ENCODE results near the gene TAF7. TPM values are rescaled to one million over a fixed set of nuclear protein-coding genes. Genes with fewer than 3 reads are reported as not detected.
A peak's percentile ranks its signal among the peaks of the same experiment; 100 is the strongest.
"Not testable (repeated sequence)": the region's sequence is repeated elsewhere in the genome, so short reads cannot be mapped to it uniquely, and the experiment has no call there.

TAF7 gene
- total RNA-seq, 1 experiment from 2014 or later = 78.7 TPM

DNA sequence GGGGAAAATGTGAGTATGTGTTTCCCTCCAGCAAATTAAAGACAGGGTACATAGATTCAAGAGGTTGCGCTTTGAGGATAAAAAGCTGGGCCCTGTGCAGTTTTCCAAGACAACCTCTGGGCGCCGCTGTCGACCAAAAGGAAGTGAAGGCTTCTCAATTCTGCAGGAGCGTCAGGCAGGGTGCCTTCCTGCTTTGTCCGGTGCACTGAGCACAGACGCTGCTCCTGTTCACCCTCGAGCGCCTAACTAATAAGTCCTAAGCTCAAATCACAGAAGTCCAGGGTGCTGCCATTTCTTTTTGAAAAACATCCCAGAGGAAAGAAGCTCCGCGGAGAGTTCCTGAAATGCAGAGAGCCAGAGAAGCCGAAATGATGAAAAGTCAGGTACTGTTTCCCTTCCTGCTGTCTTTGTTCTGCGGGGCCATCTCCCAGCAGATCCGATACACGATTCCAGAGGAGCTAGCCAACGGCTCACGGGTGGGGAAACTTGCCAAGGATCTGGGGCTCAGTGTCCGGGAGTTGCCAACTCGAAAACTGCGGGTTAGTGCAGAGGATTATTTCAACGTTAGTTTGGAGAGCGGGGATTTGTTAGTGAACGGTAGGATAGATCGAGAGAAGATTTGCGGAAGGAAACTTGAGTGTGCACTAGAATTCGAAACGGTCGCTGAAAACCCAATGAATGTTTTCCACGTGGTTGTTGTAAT, 29.5 kb upstream of the TAF7 start, which contains the start of gene PCDHGB1:
PCDHGB1 (plus strand) TSS at position 183 of the 703 bp plus-strand sequence; CDS start at position 345, 162 bp downstream.
- H3K27ac Mint-ChIP-seq (ENCODE audit: unreplicated experiment) = no peak within 1 kb of the TSS
- peaks cover 5% of the 10 kb centered on the region for H3K36me3 Mint-ChIP-seq (ENCODE audit: insufficient read depth, unreplicated experiment)
- Histone ChIP-seq H3K9me3 (no peaks in the 10 kb centered on the region; the same call in 1 of the 2 replicates), H3K27me3 (replicated peaks; ENCODE audit: control insufficient read depth, insufficient read depth, low read length) (no peaks in the 10 kb centered on the region), H3K4me3 (ENCODE audit: low read depth, low read length) (no peak within 1 kb of the TSS), H3K4me1 (no peaks in the 10 kb centered on the region), H3K36me3 (ENCODE audit: control insufficient read depth, insufficient read depth, low read length) (no peaks in the 10 kb centered on the region)
- TF ChIP-seq CTCF (IDR thresholded peaks at IDR 0.05; ENCODE audit: insufficient read depth in 1 of 2, low read depth in 1 of 2, low read length in 1 of 2, severe bottlenecking in 1 of 2, unreplicated experiment in 1 of 2) = peak; percentile 33 to 47
- CTCF ChIA-PET = interaction anchor here (0.6 to 1.3 kb wide), 2 partner anchors 11 to 47 kb away, joined by 3 to 4 read pairs; partner anchors contain the start of gene PCDHGB5
- DNase-seq = peak in 1 of 2 experiments; percentile 49
- H3K4me3 Mint-ChIP-seq (ENCODE audit: unreplicated experiment) = peak within 1 kb of the TSS; percentile 64
- no peaks in the 10 kb centered on the region for H3K27me3 Mint-ChIP-seq (ENCODE audit: insufficient read depth, unreplicated experiment)
- intact Hi-C loops (cut with micrococcal nuclease; ENCODE audit: unreplicated experiment) = no loop called here
- POLR2A ChIA-PET = no interaction called here
- no TSS peak for BruUV-seq (replicated peaks)
- no peaks in the 10 kb centered on the region for H3K4me1 Mint-ChIP-seq (ENCODE audit: low read depth, unreplicated experiment)
- peaks cover 10% of the 10 kb centered on the region for H3K9me3 Mint-ChIP-seq (ENCODE audit: unreplicated experiment)

- intact Hi-C loops (cut with micrococcal nuclease; ENCODE audit: unreplicated experiment); H3K36me3 ChIP-seq (ENCODE audit: control insufficient read depth, insufficient read depth, low read length); H3K36me3 Mint-ChIP-seq (ENCODE audit: insufficient read depth, unreplicated experiment); H3K4me1 Mint-ChIP-seq (ENCODE audit: low read depth, unreplicated experiment); H3K4me1 ChIP-seq; H3K27me3 ChIP-seq (replicated peaks; ENCODE audit: control insufficient read depth, insufficient read depth, low read length); H3K9me3 Mint-ChIP-seq (ENCODE audit: unreplicated experiment); H3K4me3 ChIP-seq (ENCODE audit: low read depth, low read length); H3K9me3 ChIP-seq; H3K4me3 Mint-ChIP-seq (ENCODE audit: unreplicated experiment); H3K27ac Mint-ChIP-seq (ENCODE audit: unreplicated experiment); POLR2A ChIA-PET; BruUV-seq (replicated peaks); H3K27me3 Mint-ChIP-seq (ENCODE audit: insufficient read depth, unreplicated experiment); CTCF ChIA-PET; DNase-seq: not testable (repeated sequence)
Measured at GRCh38 chr5:141346017-141346416, 25.4 kb upstream of the TAF7 start.

DNA sequence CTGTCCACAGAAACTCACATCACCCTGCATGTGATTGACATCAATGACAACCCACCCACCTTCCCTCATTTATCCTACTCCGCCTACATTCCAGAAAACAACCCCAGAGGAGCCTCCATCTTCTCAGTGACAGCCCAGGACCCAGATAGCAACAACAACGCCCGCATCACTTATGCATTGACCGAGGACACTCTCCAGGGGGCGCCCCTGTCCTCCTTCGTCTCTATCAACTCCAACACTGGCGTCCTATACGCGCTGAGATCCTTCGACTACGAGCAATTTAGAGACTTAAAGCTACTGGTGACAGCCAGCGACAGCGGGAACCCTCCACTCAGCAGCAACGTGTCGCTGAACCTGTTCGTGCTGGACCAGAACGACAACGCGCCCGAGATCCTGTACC, 24.7 kb upstream of the TAF7 start:
- Mint-ChIP-seq H3K4me3 (ENCODE audit: unreplicated experiment) (no peak overlapping the region), H3K27ac (ENCODE audit: unreplicated experiment) (no peak overlapping the region), H3K9me3 (ENCODE audit: unreplicated experiment) (peaks cover 9% of the 10 kb centered on the region), H3K27me3 (ENCODE audit: insufficient read depth, unreplicated experiment) (no peaks in the 10 kb centered on the region), H3K4me1 (ENCODE audit: low read depth, unreplicated experiment) (no peaks in the 10 kb centered on the region), H3K36me3 (ENCODE audit: insufficient read depth, unreplicated experiment) (peaks cover 4% of the 10 kb centered on the region)
- H3K27me3 ChIP-seq (replicated peaks; ENCODE audit: control insufficient read depth, insufficient read depth, low read length) = no peaks in the 10 kb centered on the region
- no peak for DNase-seq
- intact Hi-C loops (cut with micrococcal nuclease; ENCODE audit: unreplicated experiment) = no loop called here
- H3K9me3 ChIP-seq = no peaks in the 10 kb centered on the region; the same call in 1 of the 2 replicates
- no peaks in the 10 kb centered on the region for H3K36me3 ChIP-seq (ENCODE audit: control insufficient read depth, insufficient read depth, low read length)
- ChIA-PET CTCF (no interaction called here), POLR2A (no interaction called here)
- TF ChIP-seq CTCF (IDR thresholded peaks at IDR 0.05; ENCODE audit: insufficient read depth in 1 of 2, low read depth in 1 of 2, low read length in 1 of 2, severe bottlenecking in 1 of 2, unreplicated experiment in 1 of 2) = no peak
- BruUV-seq (replicated peaks) = no TSS peak
- no peaks in the 10 kb centered on the region for H3K4me1 ChIP-seq
- no peak overlapping the region for H3K4me3 ChIP-seq (ENCODE audit: low read depth, low read length)
